ENCODE results near the gene SAV1. TPM values are rescaled to one million over a fixed set of nuclear protein-coding genes. Genes with fewer than 3 reads are reported as not detected.

SAV1 gene
- polyA plus RNA-seq, 2 of the 4 experiments (the other 2 are of a cell fraction): 20.3 TPM

DNA sequence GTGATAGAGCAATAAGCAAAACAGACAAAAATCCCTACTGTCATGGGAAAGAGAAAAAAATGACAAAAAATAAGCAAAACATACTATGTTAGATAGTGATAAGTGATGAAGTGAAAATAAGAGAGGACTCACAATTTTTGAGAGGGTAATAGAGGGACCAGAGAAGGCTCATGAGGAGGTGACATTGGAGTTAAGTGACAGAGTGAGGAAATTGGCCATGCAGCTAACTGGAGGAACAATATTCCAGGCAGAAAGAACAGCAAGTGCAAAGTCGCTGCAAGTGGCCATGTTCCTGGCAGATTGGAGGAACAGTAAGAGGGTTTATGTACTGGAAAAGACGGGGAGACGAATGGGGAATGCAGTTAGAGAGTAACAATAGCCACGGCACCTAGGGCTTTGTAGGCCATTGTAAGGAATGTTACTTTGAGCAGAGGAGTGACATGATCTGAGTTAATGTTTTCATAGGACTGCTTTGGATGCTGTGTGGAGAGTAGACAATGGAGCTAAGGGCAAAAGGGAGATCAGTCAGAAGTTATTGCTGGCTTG lies 1.4 kb upstream of the SAV1 start:
- ChIA-PET POLR2A (interaction anchor here (1.4 kb wide), 1 partner anchor 349 kb away, joined by 3 read pairs; no protein-coding TSS in a partner anchor), CTCF (no interaction called here)
- TF ChIP-seq SREBF2 (IDR thresholded peaks at IDR 0.05): no peak
- TF ChIP-seq USF2 (IDR thresholded peaks at IDR 0.05): no peak
- no peak for TF ChIP-seq ATOH8 (CRISPR knock-in tag; IDR thresholded peaks at IDR 0.05; ENCODE audit: low read depth)
- no peak for TF ChIP-seq PHF8 (IDR thresholded peaks at IDR 0.05; ENCODE audit: borderline replicate concordance, low read depth)
- TF ChIP-seq MYC (IDR thresholded peaks at IDR 0.05; ENCODE audit: borderline replicate concordance, low read length): no peak
- TF ChIP-seq MAFK (IDR thresholded peaks at IDR 0.05; ENCODE audit: partially characterized antibody): no peak
- TF ChIP-seq HOXA7 (CRISPR knock-in tag; IDR thresholded peaks at IDR 0.05): no peak
- TF ChIP-seq, protein P1, sequence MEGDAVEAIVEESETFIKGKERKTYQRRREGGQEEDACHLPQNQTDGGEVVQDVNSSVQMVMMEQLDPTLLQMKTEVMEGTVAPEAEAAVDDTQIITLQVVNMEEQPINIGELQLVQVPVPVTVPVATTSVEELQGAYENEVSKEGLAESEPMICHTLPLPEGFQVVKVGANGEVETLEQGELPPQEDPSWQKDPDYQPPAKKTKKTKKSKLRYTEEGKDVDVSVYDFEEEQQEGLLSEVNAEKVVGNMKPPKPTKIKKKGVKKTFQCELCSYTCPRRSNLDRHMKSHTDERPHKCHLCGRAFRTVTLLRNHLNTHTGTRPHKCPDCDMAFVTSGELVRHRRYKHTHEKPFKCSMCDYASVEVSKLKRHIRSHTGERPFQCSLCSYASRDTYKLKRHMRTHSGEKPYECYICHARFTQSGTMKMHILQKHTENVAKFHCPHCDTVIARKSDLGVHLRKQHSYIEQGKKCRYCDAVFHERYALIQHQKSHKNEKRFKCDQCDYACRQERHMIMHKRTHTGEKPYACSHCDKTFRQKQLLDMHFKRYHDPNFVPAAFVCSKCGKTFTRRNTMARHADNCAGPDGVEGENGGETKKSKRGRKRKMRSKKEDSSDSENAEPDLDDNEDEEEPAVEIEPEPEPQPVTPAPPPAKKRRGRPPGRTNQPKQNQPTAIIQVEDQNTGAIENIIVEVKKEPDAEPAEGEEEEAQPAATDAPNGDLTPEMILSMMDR (IDR thresholded peaks at IDR 0.05): no peak
- TF ChIP-seq, protein P2, sequence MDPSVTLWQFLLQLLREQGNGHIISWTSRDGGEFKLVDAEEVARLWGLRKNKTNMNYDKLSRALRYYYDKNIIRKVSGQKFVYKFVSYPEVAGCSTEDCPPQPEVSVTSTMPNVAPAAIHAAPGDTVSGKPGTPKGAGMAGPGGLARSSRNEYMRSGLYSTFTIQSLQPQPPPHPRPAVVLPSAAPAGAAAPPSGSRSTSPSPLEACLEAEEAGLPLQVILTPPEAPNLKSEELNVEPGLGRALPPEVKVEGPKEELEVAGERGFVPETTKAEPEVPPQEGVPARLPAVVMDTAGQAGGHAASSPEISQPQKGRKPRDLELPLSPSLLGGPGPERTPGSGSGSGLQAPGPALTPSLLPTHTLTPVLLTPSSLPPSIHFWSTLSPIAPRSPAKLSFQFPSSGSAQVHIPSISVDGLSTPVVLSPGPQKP (IDR thresholded peaks at IDR 0.05; ENCODE audit: low read depth, low read length): no peak
- no peak for TF ChIP-seq RFX5 (IDR thresholded peaks at IDR 0.05)
- TF ChIP-seq FOSL2 (IDR thresholded peaks at IDR 0.05): no peak
- no peak for TF ChIP-seq FOSL2 (CRISPR knock-in tag; IDR thresholded peaks at IDR 0.05)
- no peak for TF ChIP-seq JUN (IDR thresholded peaks at IDR 0.05)
- TF ChIP-seq FOSB (CRISPR knock-in tag; IDR thresholded peaks at IDR 0.05): no peak
- TF ChIP-seq FOXS1 (CRISPR knock-in tag; IDR thresholded peaks at IDR 0.05): no peak
- WGBS (ENCODE audit: missing lambda C conversion rate): 87% methylated on average over 4 of the region's 4 CpGs
- FAIRE-seq: no peak
- H3K4me3 ChIP-seq: no peak overlapping the region
- H3K9me3 ChIP-seq: no peaks in the 10 kb centered on the region
- peak overlapping the region; percentile 72 for H3K4me2 ChIP-seq
- DNase-seq (ENCODE audit: low read depth in 1 of 2, low spot score in 1 of 2): no peak
- ATAC-seq: no peak
- H3K27ac ChIP-seq: peak overlapping the region in 1 of 2 experiments; percentile 96; a peak in 3 of 6 replicates
- peaks cover 16% of the 10 kb centered on the region for H3K4me1 ChIP-seq

DNA sequence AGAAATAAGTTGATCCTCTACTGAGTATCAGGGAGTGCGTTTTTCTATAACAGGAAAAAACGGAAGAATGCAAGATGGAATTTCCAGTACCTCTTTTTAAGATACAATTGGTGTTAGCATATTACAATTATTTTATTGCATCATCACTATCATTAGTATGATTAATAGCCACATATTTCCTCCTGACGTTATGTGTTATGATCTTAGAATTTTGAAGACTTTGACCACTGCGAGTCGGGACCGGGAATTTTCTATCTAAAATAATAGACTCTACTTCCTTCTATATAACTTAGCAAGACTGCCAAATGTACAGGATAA lies 679 bp upstream of the SAV1 start:
- POLR2A ChIA-PET: interaction anchor here (0.5 to 1.4 kb wide), 37 partner anchors 9 to 896 kb away, joined by 3 to 21 read pairs (median 4); partner anchors contain the start of genes ATL1, DMAC2L, L2HGDH and NIN
- no peak for DNase-seq (ENCODE audit: low read depth in 1 of 2, low spot score in 1 of 2)
- H3K4me1 ChIP-seq: peaks cover 16% of the 10 kb centered on the region
- ATAC-seq: no peak
- H3K9me3 ChIP-seq: no peaks in the 10 kb centered on the region
- no peak for FAIRE-seq
- TF ChIP-seq RNF2 (IDR thresholded peaks at IDR 0.05; ENCODE audit: borderline replicate concordance, low read depth) (no peak), CEBPB (IDR thresholded peaks at IDR 0.05) (peak in 1 of 2 experiments; percentile 26; a peak in 1 of 4 replicates)
- H3K4me3 ChIP-seq: peak overlapping the region; percentile 74
- H3K4me2 ChIP-seq: peak overlapping the region; percentile 72
- WGBS (ENCODE audit: missing lambda C conversion rate): 6% methylated on average over 6 of the region's 6 CpGs
- peak overlapping the region; percentile 87 to 96 for H3K27ac ChIP-seq
- CTCF ChIA-PET: interaction anchor here (0.6 to 1.4 kb wide), 2 partner anchors 38 to 105 kb away, joined by 3 to 6 read pairs; no protein-coding TSS in a partner anchor

GRCh38 chr14:50667684-50667995 lies 466 bp downstream of the SAV1 start:
- Histone ChIP-seq H3K9me3 (no peaks in the 10 kb centered on the region), H3K4me2 (peak overlapping the region; percentile 85), H3K4me1 (peaks cover 16% of the 10 kb centered on the region), H3K4me3 (peak overlapping the region; percentile 74), H3K27ac (peak overlapping the region; percentile 87 to 96)
- peak; percentile 56 to 67 for ATAC-seq
- ChIA-PET POLR2A (interaction anchor here (1.0 to 1.4 kb wide), 27 partner anchors 10 to 355 kb away, joined by 3 to 21 read pairs (median 4); partner anchors contain the start of genes ATL1, DMAC2L, L2HGDH and NIN), CTCF (interaction anchor here (1.4 kb wide), 1 partner anchor 106 kb away, joined by 6 read pairs; no protein-coding TSS in a partner anchor)
- no peak for TF ChIP-seq RAD21 (conservative IDR thresholded peaks at IDR 0.05 in 1 of 2, IDR thresholded peaks at IDR 0.05 in 1 of 2)
- TF ChIP-seq CBX2 (IDR thresholded peaks at IDR 0.05; ENCODE audit: borderline replicate concordance, low read depth): no peak
- TF ChIP-seq CBX8 (IDR thresholded peaks at IDR 0.05): no peak
- no peak for TF ChIP-seq MYC (IDR thresholded peaks at IDR 0.05; ENCODE audit: borderline replicate concordance, low read length)
- TF ChIP-seq HOXB13 (CRISPR knock-in tag; IDR thresholded peaks at IDR 0.05; ENCODE audit: low read depth): no peak
- no peak for FAIRE-seq
- no peak for DNase-seq (ENCODE audit: low read depth in 1 of 2, low spot score in 1 of 2)
- WGBS (ENCODE audit: missing lambda C conversion rate): under 1% methylated on average over 25 of the region's 25 CpGs
